Measurements from ENCODE around the gene CLEC4E.

Gene CLEC4E

Small RNAs within 50 kb of the gene (small RNA-seq; reads per million reads assigned to genes)
- 0 reads per million in 2 experiments for gene RNU6-275P

Data from SK-N-DZ (cell line).